CD14-positive monocyte (primary cell): Measurements from ENCODE around the gene STAT3. TPM values are rescaled to one million over a fixed set of nuclear protein-coding genes. Genes with fewer than 3 reads are reported as not detected.

Experiments
- DNase-seq, 3 donors: peaks; one replicate each; pipeline ENCODE4 v3.0.0-alpha.2; 2011 to 2022
- H2AFZ ChIP-seq: 2 replicates; pipeline ENCODE4 v1.6.0; 2012; ENCODE audit warnings: mild to moderate bottlenecking, low read depth, low read length, inconsistent platforms; ENCODE audit not compliant: insufficient read depth, poor library complexity, severe bottlenecking
- H3K27ac ChIP-seq, 2 donors: 1 replicate in 1 of 2; 2 replicates in 1 of 2; pipeline ENCODE4 v1.5.1; 2012 to 2013; ENCODE audit warnings: low read length in 2 of 2, control low read depth in 1 of 2, inconsistent platforms in 1 of 2, low read depth in 1 of 2, mild to moderate bottlenecking in 1 of 2
- H3K27me3 ChIP-seq, 2 donors: one replicate each; pipeline versions ENCODE4 v1.6.0 to v1.6.1; 2011 to 2013; ENCODE audit warnings: low read length in 2 of 2; ENCODE audit not compliant: control insufficient read depth in 2 of 2, insufficient read depth in 2 of 2
- H3K36me3 ChIP-seq, 2 donors: replicated peaks in 1 of 2; 1 replicate in 1 of 2; 2 replicates in 1 of 2; pipeline versions ENCODE4 v1.5.1 to v1.6.1; 2012 to 2013; ENCODE audit warnings: low read length in 2 of 2, control low read depth in 1 of 2, inconsistent platforms in 1 of 2, mild to moderate bottlenecking in 1 of 2; ENCODE audit not compliant: insufficient read depth in 2 of 2, control insufficient read depth in 1 of 2
- H3K4me1 ChIP-seq, 2 donors: 1 replicate in 1 of 2; 2 replicates in 1 of 2; pipeline versions ENCODE4 v1.5.1 to v1.6.1; 2012 to 2013; ENCODE audit warnings: low read length in 2 of 2, control low read depth in 1 of 2, inconsistent platforms in 1 of 2, mild to moderate bottlenecking in 1 of 2, moderate library complexity in 1 of 2; ENCODE audit not compliant: insufficient read depth in 2 of 2, control insufficient read depth in 1 of 2
- H3K4me2 ChIP-seq: replicated peaks from 2 replicates; pipeline ENCODE3; 2012; ENCODE audit warnings: low read length, moderate library complexity, mild to moderate bottlenecking; ENCODE audit not compliant: poor library complexity, severe bottlenecking; ENCODE audit errors: extremely low read depth
- H3K4me3 ChIP-seq, 3 experiments: fragments of 200-600 bp in 1 of 3; sonication (generic) in 1 of 3; replicated peaks in 1 of 3; 1 replicate in 2 of 3; 2 replicates in 1 of 3; pipeline ENCODE4 v1.5.1; 2011 to 2013; ENCODE audit warnings: low read length in 3 of 3, mild to moderate bottlenecking in 3 of 3, control low read depth in 2 of 3, low read depth in 2 of 3, inconsistent platforms in 1 of 3, moderate library complexity in 1 of 3
- H3K79me2 ChIP-seq: 2 replicates; pipeline ENCODE4 v1.6.0; 2012; ENCODE audit warnings: mild to moderate bottlenecking, control low read depth, inconsistent platforms, low read length, moderate library complexity; ENCODE audit not compliant: insufficient read depth
- H3K9ac ChIP-seq: 2 replicates; pipeline ENCODE4 v1.6.0; 2017; ENCODE audit warnings: low read length, mild to moderate bottlenecking; ENCODE audit not compliant: insufficient read depth, poor library complexity, severe bottlenecking
- H3K9me3 ChIP-seq, 2 donors: replicated peaks in 1 of 2; 1 replicate in 1 of 2; 2 replicates in 1 of 2; pipeline versions ENCODE4 v1.5.1 to v1.6.1; 2012 to 2013; ENCODE audit warnings: low read length in 2 of 2, control low read depth in 1 of 2; ENCODE audit not compliant: control insufficient read depth in 1 of 2, insufficient read depth in 1 of 2
- H4K20me1 ChIP-seq: 2 replicates; pipeline ENCODE4 v1.6.0; 2012; ENCODE audit warnings: mild to moderate bottlenecking, low read length, control low read depth, moderate library complexity; ENCODE audit not compliant: insufficient read depth
- H3K27ac Mint-ChIP-seq, 7 donors: one replicate each; pipeline ENCODE4 v1.8.0; 2020; ENCODE audit warnings: mild to moderate bottlenecking in 7 of 7, mixed read lengths in 7 of 7, moderate library complexity in 6 of 7, inconsistent platforms in 2 of 7
- H3K27me3 Mint-ChIP-seq, 3 donors: one replicate each; pipeline ENCODE4 v1.8.0; 2021 to 2022; ENCODE audit warnings: low read depth in 3 of 3, mild to moderate bottlenecking in 3 of 3, mixed read lengths in 3 of 3, moderate library complexity in 3 of 3, inconsistent platforms in 1 of 3
- H3K36me3 Mint-ChIP-seq, 2 donors: one replicate each; pipeline ENCODE4 v1.8.0; 2020; ENCODE audit warnings: mixed read lengths in 2 of 2, inconsistent platforms in 1 of 2, mild to moderate bottlenecking in 1 of 2
- H3K4me1 Mint-ChIP-seq: one replicate; pipeline ENCODE4 v1.8.0; 2020; ENCODE audit warnings: mild to moderate bottlenecking, mixed read lengths
- H3K4me3 Mint-ChIP-seq, 2 donors: one replicate each; pipeline ENCODE4 v1.8.0; 2020; ENCODE audit warnings: mild to moderate bottlenecking in 2 of 2, mixed read lengths in 2 of 2, moderate library complexity in 1 of 2
- H3K9me3 Mint-ChIP-seq, 7 donors: one replicate each; pipeline ENCODE4 v1.8.0; 2020 to 2022; ENCODE audit warnings: mixed read lengths in 7 of 7, mild to moderate bottlenecking in 6 of 7, moderate library complexity in 6 of 7, inconsistent platforms in 2 of 7
- WGBS: methylation state at CpG from one replicate; pipeline ENCODE4 v1.1.5; 2013; ENCODE audit warnings: missing lambda C conversion rate; ENCODE audit not compliant: insufficient coverage; 5-methylcytosine and 5-hydroxymethylcytosine counted together
- intact Hi-C, 2 donors: fragments of 100-400 bp; cut with micrococcal nuclease; formaldehyde crosslinking; loops; one replicate each; pipeline versions ENCODE4 v1.15.0 to v1.15.1; 2023
- polyA plus RNA-seq, 3 donors: library from polyadenylated mRNA; depleted of rRNA in 1 of 3; unstranded in 2 of 3; stranded (reverse) in 1 of 3; fragments of 300-500 nt in 2 of 3; fragments of >200 nt in 1 of 3; fragmentation: Illumina TruSeq in 2 of 3; gene quantifications; 1 replicate in 2 of 3; 2 replicates in 1 of 3; pipeline ENCODE4 v1.2.3, GENCODE V29; 2012 to 2021
- TF ChIP-seq, protein P1 (sequence below): fragments of 200-600 bp; IDR thresholded peaks from one replicate; pipeline ENCODE4 v1.8.0; 2022; ENCODE audit warnings: antibody characterized with exemption, mild to moderate bottlenecking

Gene STAT3
- polyA plus RNA-seq, 3 donors: 73.0 to 155 (median 110) TPM

DNA sequence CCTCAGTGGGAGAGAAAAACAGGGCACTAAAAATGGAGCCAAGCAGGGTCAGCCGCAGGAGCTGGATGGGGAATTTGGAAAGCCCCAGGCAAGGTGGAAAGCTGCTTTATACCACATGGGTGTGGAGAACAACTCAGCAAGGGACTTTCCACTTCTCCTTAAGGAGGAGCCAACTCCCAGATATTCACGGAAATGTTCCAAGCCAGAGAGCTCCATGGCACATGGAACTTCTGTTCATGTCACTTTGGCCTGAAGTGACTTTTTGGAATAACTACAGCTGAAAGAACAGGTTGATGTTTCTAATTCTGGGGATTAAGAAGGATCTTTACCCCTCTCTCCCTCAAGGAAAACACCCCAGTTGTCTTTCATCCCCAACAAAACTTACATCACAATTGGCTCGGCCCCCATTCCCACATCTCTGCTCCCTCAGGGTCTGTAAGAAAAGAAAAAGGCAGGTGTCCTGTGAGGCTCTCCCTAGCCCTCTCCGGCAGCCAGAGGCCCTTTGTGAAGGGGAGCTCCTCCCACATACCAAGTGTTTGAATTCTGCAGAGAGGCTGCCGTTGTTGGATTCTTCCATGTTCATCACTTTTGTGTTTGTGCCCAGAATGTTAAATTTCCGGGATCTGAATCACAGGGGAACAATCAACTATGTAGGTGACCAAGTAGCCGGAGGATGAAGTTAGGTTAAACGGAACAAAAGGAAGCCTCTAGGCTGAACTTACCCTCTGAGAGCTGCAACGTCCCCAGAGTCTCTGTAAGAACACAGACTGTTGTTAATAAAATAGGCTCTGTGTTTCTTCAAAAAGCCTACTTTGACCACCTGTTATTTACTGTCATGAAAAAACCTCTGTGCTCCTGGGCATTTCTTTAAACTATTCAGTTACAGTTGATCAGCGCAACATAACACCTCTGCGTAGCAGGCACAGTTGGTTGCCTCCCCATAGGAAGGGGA lies 58.9 kb downstream of the STAT3 start:
- intact Hi-C loops: no loop called here
- H4K20me1 ChIP-seq: peaks cover 15% of the 10 kb centered on the region
- no peak overlapping the region for H3K27ac ChIP-seq
- no peak for DNase-seq
- 96% methylated on average over 4 of the region's 11 CpGs for WGBS
- peaks cover 75 to 92% of the 10 kb centered on the region in 2 donors for H3K36me3 ChIP-seq
- no peak overlapping the region for H3K4me3 ChIP-seq
- Mint-ChIP-seq H3K36me3 (peaks cover 74 to 93% of the 10 kb centered on the region in 2 donors), H3K27me3 (peaks cover 0 to 2% (median 0%) of the 10 kb centered on the region in 3 donors), H3K4me1 (no peaks in the 10 kb centered on the region), H3K9me3 (no peaks in the 10 kb centered on the region), H3K27ac (peak overlapping the region in 3 of 7 donors; percentile 2 to 80 (median 62)), H3K4me3 (no peak overlapping the region)
- H2AFZ ChIP-seq: no peak overlapping the region
- no peak overlapping the region for H3K4me2 ChIP-seq
- TF ChIP-seq, protein P1, sequence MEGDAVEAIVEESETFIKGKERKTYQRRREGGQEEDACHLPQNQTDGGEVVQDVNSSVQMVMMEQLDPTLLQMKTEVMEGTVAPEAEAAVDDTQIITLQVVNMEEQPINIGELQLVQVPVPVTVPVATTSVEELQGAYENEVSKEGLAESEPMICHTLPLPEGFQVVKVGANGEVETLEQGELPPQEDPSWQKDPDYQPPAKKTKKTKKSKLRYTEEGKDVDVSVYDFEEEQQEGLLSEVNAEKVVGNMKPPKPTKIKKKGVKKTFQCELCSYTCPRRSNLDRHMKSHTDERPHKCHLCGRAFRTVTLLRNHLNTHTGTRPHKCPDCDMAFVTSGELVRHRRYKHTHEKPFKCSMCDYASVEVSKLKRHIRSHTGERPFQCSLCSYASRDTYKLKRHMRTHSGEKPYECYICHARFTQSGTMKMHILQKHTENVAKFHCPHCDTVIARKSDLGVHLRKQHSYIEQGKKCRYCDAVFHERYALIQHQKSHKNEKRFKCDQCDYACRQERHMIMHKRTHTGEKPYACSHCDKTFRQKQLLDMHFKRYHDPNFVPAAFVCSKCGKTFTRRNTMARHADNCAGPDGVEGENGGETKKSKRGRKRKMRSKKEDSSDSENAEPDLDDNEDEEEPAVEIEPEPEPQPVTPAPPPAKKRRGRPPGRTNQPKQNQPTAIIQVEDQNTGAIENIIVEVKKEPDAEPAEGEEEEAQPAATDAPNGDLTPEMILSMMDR: no peak
- H3K4me1 ChIP-seq: no peaks in the 10 kb centered on the region
- H3K9ac ChIP-seq: no peak overlapping the region
- H3K79me2 ChIP-seq: no peaks in the 10 kb centered on the region
- H3K9me3 ChIP-seq: no peaks in the 10 kb centered on the region
- H3K27me3 ChIP-seq: no peaks in the 10 kb centered on the region

- Histone ChIP-seq H3K79me2 (no peaks in the 10 kb centered on the region), H3K9ac (no peak overlapping the region), H3K27me3 (no peaks in the 10 kb centered on the region), H3K4me2 (no peak overlapping the region), H3K27ac (no peak overlapping the region), H4K20me1 (peaks cover 48% of the 10 kb centered on the region), H3K9me3 (no peaks in the 10 kb centered on the region), H3K4me3 (no peak overlapping the region), H2AFZ (no peak overlapping the region), H3K36me3 (peaks cover 73 to 91% of the 10 kb centered on the region in 2 donors), H3K4me1 (peaks cover 2% of the 10 kb centered on the region in 2 donors)
- peaks cover 12% of the 10 kb centered on the region for H3K4me1 Mint-ChIP-seq
- H3K36me3 Mint-ChIP-seq: peaks cover 78 to 94% of the 10 kb centered on the region in 2 donors
- no peak overlapping the region for H3K4me3 Mint-ChIP-seq
- no peak overlapping the region for H3K27ac Mint-ChIP-seq
- H3K27me3 Mint-ChIP-seq: peaks cover 0 to 2% (median under 1%) of the 10 kb centered on the region in 3 donors
- 96% methylated on average over 5 of the region's 7 CpGs for WGBS
- TF ChIP-seq, protein P1: no peak
- H3K9me3 Mint-ChIP-seq: no peaks in the 10 kb centered on the region
- DNase-seq: no peak
- intact Hi-C loops: no loop called here
These were observed 63.2 kb downstream of the STAT3 start for GRCh38 chr17:42325026-42325425.
